Rectal smooth muscle tissue (tissue), 1 donor: ENCODE results near the gene RBPMS2.

ENCODE experiments used
- H3K27ac ChIP-seq: one replicate; pipeline ENCODE4 v1.7.0; 2013; ENCODE audit warnings: low read depth, low read length, inconsistent platforms
- H3K27me3 ChIP-seq: one replicate; pipeline ENCODE4 v1.7.0; 2013; ENCODE audit warnings: low read length; ENCODE audit not compliant: control insufficient read depth, insufficient read depth
- H3K36me3 ChIP-seq: one replicate; pipeline ENCODE4 v1.7.0; 2013; ENCODE audit warnings: low read length; ENCODE audit not compliant: control insufficient read depth, insufficient read depth
- H3K4me1 ChIP-seq: one replicate; pipeline ENCODE4 v1.7.0; 2013; ENCODE audit warnings: low read length; ENCODE audit not compliant: control insufficient read depth, insufficient read depth
- H3K4me3 ChIP-seq: one replicate; pipeline ENCODE4 v1.7.0; 2013; ENCODE audit warnings: low read length
- H3K9ac ChIP-seq: one replicate; pipeline ENCODE4 v1.7.0; 2013; ENCODE audit warnings: low read length

The RBPMS2 gene

GRCh38 chr15:64779630-64780029 lies 4.2 kb upstream of the RBPMS2 start:
- Histone ChIP-seq H3K27me3 (no peaks in the 10 kb centered on the region), H3K4me1 (peaks cover 7% of the 10 kb centered on the region), H3K9ac (no peak overlapping the region), H3K4me3 (no peak overlapping the region), H3K27ac (no peak overlapping the region), H3K36me3 (no peaks in the 10 kb centered on the region)

GRCh38 chr15:64779024-64779423 lies 3.6 kb upstream of the RBPMS2 start:
- Histone ChIP-seq H3K4me3 (no peak overlapping the region), H3K27ac (no peak overlapping the region), H3K4me1 (peaks cover 7% of the 10 kb centered on the region), H3K27me3 (no peaks in the 10 kb centered on the region), H3K36me3 (no peaks in the 10 kb centered on the region), H3K9ac (no peak overlapping the region)

- Histone ChIP-seq H3K4me1 (peaks cover 16% of the 10 kb centered on the region), H3K36me3 (no peaks in the 10 kb centered on the region), H3K4me3 (peak overlapping the region; percentile 73), H3K27me3 (no peaks in the 10 kb centered on the region), H3K27ac (peak overlapping the region; percentile 95), H3K9ac (peak overlapping the region; percentile 70)
These were observed 1.0 kb upstream of the RBPMS2 start for GRCh38 chr15:64776402-64776786.

- Histone ChIP-seq H3K27ac (peak overlapping the region; percentile 97), H3K36me3 (no peaks in the 10 kb centered on the region), H3K4me3 (peak overlapping the region; percentile 77), H3K9ac (peak overlapping the region; percentile 57), H3K27me3 (no peaks in the 10 kb centered on the region), H3K4me1 (peaks cover 16% of the 10 kb centered on the region)
These were observed 528 bp downstream of the RBPMS2 start for GRCh38 chr15:64774629-64775493.

- H3K4me3 ChIP-seq: peak overlapping the region; percentile 77
- H3K27me3 ChIP-seq: no peaks in the 10 kb centered on the region
- H3K4me1 ChIP-seq: peaks cover 16% of the 10 kb centered on the region
- peak overlapping the region; percentile 97 for H3K27ac ChIP-seq
- no peaks in the 10 kb centered on the region for H3K36me3 ChIP-seq
- peak overlapping the region; percentile 57 for H3K9ac ChIP-seq
These were observed 1.3 kb downstream of the RBPMS2 start for GRCh38 chr15:64774037-64774628.

GRCh38 chr15:64773606-64774005 lies 1.8 kb downstream of the RBPMS2 start:
- H3K36me3 ChIP-seq: no peaks in the 10 kb centered on the region
- no peaks in the 10 kb centered on the region for H3K27me3 ChIP-seq
- peak overlapping the region; percentile 77 for H3K4me3 ChIP-seq
- H3K27ac ChIP-seq: peak overlapping the region; percentile 97
- H3K9ac ChIP-seq: peak overlapping the region; percentile 3
- H3K4me1 ChIP-seq: peaks cover 16% of the 10 kb centered on the region

GRCh38 chr15:64772964-64773363 lies 2.4 kb downstream of the RBPMS2 start:
- Histone ChIP-seq H3K9ac (no peak overlapping the region), H3K27ac (peak overlapping the region; percentile 97), H3K4me3 (peak overlapping the region; percentile 18), H3K36me3 (no peaks in the 10 kb centered on the region), H3K27me3 (no peaks in the 10 kb centered on the region), H3K4me1 (peaks cover 16% of the 10 kb centered on the region)

- no peak overlapping the region for H3K4me3 ChIP-seq
These were observed 2.9 kb downstream of the RBPMS2 start for GRCh38 chr15:64772488-64772887.

GRCh38 chr15:64770626-64771025 lies 4.8 kb downstream of the RBPMS2 start:
- Histone ChIP-seq H3K27me3 (no peaks in the 10 kb centered on the region), H3K4me1 (peaks cover 13% of the 10 kb centered on the region), H3K27ac (no peak overlapping the region), H3K36me3 (no peaks in the 10 kb centered on the region), H3K9ac (no peak overlapping the region), H3K4me3 (no peak overlapping the region)

More at GRCh38 chr15:64772488-64772887, 2.9 kb downstream of the RBPMS2 start:
- peak overlapping the region; percentile 97 for H3K27ac ChIP-seq
- H3K4me1 ChIP-seq: peaks cover 16% of the 10 kb centered on the region
- no peaks in the 10 kb centered on the region for H3K27me3 ChIP-seq
- no peak overlapping the region for H3K9ac ChIP-seq
- no peaks in the 10 kb centered on the region for H3K36me3 ChIP-seq

- H3K27ac ChIP-seq: peak overlapping the region; percentile 28
These were observed 8.2 kb downstream of the RBPMS2 start for GRCh38 chr15:64767203-64767602.

GRCh38 chr15:64766058-64766457 lies 9.3 kb downstream of the RBPMS2 start:
- peak overlapping the region; percentile 45 for H3K27ac ChIP-seq
- H3K4me1 ChIP-seq: peaks cover 28% of the 10 kb centered on the region

More at GRCh38 chr15:64767203-64767602, 8.2 kb downstream of the RBPMS2 start:
- H3K27me3 ChIP-seq: no peaks in the 10 kb centered on the region
- no peak overlapping the region for H3K4me3 ChIP-seq
- H3K9ac ChIP-seq: no peak overlapping the region
- peaks cover 19% of the 10 kb centered on the region for H3K4me1 ChIP-seq
- no peaks in the 10 kb centered on the region for H3K36me3 ChIP-seq

GRCh38 chr15:64763874-64764273 lies 11.5 kb downstream of the RBPMS2 start:
- Histone ChIP-seq H3K27me3 (no peaks in the 10 kb centered on the region), H3K36me3 (no peaks in the 10 kb centered on the region), H3K4me1 (peaks cover 30% of the 10 kb centered on the region), H3K9ac (no peak overlapping the region), H3K4me3 (no peak overlapping the region), H3K27ac (peak overlapping the region; percentile 83)

More at GRCh38 chr15:64766058-64766457, 9.3 kb downstream of the RBPMS2 start:
- no peak overlapping the region for H3K4me3 ChIP-seq
- H3K9ac ChIP-seq: no peak overlapping the region
- H3K27me3 ChIP-seq: no peaks in the 10 kb centered on the region
- no peaks in the 10 kb centered on the region for H3K36me3 ChIP-seq
